ENCODE data around the gene BBOX1. TPM values are rescaled to one million over a fixed set of nuclear protein-coding genes. Genes with fewer than 3 reads are reported as not detected.

Gene BBOX1
- not detected in 2 replicates for total RNA-seq

GRCh38 chr11:27040302-27041115, at the start of gene BBOX1:
Gene BBOX1, plus strand, starts transcription at chr11:27040815. Its CDS starts 14,616 bp downstream, at chr11:27055431.

GRCh38 chr11:26993965-26994457, 46.6 kb upstream of the BBOX1 start, which contains the start of gene FIBIN:
Gene FIBIN, plus strand, starts transcription at chr11:26994112. Its CDS starts 415 bp downstream, at chr11:26994527.

Other genes starting within 250 kb of the BBOX1 start
- gene FIBIN, start 46.7 kb upstream of the BBOX1 start, total RNA-seq = 7.8 and 14.3 TPM in 2 replicates